Skeletal muscle cell (primary cell): ENCODE results near the gene RNH1.

Source experiments
- DNase-seq: peaks from one replicate; pipeline ENCODE4 v3.0.0-alpha.2; 2010; ENCODE audit warnings: low read depth
- H3K4me3 ChIP-seq: 2 replicates; pipeline ENCODE4 v1.5.1; 2011; ENCODE audit warnings: low read depth, mild to moderate bottlenecking, control low read depth, low read length, moderate library complexity

Gene RNH1

GRCh38 chr11:465896-466530 is 41.0 kb downstream of the RNH1 start:
- DNase-seq = no peak
- H3K4me3 ChIP-seq = no peak overlapping the region

GRCh38 chr11:464316-464715 is 42.7 kb downstream of the RNH1 start:
- DNase-seq = no peak

GRCh38 chr11:462107-462890 is 44.7 kb downstream of the RNH1 start:
- DNase-seq = no peak
- no peak overlapping the region for H3K4me3 ChIP-seq

More at GRCh38 chr11:464316-464715, 42.7 kb downstream of the RNH1 start:
- no peak overlapping the region for H3K4me3 ChIP-seq

- DNase-seq = no peak
- H3K4me3 ChIP-seq = no peak overlapping the region
These were observed 45.4 kb downstream of the RNH1 start for GRCh38 chr11:461626-462025.

GRCh38 chr11:460331-461199 is 46.5 kb downstream of the RNH1 start:
- H3K4me3 ChIP-seq = no peak overlapping the region
- DNase-seq = no peak

DNA sequence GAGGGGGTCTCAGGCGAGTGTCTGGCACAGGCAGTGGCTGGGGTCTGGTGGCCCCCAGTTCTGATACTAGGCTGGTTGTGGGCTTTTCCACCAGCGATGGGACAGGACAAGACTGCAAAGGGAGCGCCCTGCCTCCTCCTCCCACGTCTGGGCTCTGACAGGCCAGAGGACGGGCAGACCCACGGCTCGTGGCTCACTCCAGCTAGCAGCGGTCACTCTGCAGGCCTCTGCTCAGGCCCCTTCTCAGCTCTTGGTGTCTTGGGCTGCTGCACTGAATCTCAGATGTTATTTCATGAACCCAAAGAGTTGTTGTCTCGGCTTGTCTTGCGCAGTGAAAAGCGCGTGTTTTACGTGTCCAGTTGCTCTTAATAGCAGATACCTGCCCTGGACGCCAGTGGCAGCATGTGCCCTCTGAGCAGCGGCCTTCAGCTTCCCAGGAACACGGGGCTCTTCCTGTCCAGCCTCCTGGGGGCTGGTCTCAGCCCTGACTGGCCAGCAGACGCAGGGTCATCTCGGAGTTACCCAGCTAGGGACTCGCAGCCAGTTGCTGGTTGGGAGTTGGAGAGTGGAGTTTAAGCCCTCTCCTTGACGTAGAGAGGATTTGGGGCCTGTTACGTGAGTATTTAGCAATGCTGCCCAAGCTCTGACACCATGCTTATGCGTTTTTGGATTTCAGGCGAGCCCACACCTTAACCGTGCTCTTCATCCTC is 47.4 kb downstream of the RNH1 start:
- no peak overlapping the region for H3K4me3 ChIP-seq
- DNase-seq = no peak

GRCh38 chr11:457111-457760 is 49.8 kb downstream of the RNH1 start:
- H3K4me3 ChIP-seq = no peak overlapping the region
- no peak for DNase-seq

DNA sequence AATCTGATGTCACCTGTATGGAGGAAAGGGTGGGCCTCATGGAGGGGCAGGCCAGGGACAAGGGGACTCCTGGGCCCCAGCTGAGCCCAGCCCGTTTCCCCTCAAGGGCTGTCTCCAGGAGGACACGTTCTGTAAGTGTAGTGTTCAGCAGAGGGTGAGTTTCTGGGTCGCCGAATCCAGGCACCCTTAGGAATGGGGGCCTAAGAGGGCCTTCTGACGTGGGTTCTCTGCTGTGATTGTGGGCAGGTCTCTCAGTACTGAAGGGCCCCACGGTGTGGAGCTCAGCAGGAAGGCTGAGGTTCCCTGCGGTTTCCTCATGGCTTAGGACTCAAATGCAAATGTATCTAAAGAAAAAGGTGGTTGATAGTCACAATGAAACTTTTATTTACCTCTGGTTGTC is 50.5 kb downstream of the RNH1 start:
- no peak overlapping the region for H3K4me3 ChIP-seq
- no peak for DNase-seq

DNA sequence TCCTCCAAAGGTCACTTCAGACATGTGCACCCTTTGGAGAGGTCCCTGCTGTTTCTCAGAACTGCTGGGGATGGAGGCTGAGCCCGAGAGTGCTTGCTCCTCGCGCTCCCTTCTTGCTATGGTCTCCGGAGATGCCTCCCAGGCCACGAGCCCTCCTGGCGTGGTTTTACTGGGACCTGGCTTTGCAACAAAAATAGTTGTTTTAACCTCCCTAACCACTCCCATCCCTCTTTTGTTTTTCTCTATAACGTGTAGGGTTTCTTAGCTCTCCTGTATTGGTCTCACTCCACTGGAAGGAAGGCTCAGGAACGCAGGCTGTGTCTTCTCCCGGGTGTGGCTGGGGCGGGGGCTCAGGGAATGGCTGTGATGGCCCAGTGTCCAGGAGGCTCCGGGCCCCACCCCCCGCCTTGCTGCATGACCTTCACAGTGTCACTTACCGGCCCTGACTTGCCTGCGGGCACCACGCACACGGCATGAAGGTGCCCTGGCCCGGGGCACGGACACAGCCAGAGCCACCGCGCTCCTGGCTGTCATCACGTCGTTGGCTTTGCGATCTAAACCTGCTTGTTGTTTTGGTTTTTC is 51.4 kb downstream of the RNH1 start:
- H3K4me3 ChIP-seq = no peak overlapping the region
- DNase-seq = no peak

DNA sequence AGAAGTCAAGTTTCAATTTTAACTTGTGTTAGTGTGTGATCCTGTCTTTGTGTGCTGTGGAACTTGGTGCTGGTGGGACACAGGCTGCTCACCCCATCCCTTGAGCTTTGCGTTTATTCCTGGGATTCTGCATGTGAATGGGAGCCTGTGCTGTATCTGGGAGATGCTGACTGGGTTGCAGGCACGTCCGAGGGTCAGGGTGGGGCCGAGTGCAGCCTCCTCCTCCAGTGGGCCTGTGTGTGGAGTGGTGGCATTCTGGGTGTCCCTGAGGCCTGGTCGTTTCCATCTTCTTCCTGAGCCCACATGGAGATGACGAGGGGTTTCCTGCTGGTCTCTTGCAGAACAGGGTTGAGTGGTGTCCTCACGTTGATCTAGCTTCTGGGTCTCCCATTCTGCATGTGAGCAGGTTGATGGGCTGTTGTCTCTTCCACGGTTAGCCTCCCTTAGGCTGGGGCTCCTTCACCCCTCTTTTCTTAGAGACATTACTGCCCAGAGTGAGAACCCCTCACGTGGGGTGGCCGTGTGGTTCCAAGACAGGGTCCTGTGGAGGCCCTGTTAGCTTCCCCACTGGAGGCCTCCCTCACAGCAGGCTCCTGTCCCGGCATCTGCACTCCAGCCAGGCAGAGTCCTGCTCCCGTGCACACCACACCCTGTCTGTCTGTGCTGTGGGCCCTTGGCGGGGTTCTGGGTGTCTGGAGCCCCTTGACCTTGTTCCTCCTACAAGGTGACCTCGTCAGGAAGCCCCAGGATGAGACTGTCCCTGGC is 52.1 kb downstream of the RNH1 start:
- no peak for DNase-seq
- H3K4me3 ChIP-seq = no peak overlapping the region

DNA sequence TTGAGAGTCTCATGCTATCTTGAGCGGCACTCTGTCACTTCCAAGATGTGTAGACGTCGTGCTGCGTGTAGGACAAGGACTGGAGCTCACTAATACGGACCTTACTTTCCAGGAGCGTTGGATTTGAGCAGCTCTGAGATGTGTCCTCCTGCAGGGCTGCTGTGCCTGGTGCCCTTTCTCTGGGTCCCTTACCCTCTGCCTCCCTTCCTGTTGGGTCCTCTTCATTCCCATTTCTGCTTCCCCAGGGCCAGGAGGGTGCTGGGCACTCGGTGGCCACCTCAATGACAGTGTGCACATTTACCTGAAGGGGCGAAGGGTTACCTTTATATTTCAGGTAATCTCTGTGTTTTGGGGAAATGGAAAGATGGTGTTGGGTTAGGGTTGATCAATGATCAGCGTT is 53.0 kb downstream of the RNH1 start:
- DNase-seq = no peak
- no peak overlapping the region for H3K4me3 ChIP-seq

DNA sequence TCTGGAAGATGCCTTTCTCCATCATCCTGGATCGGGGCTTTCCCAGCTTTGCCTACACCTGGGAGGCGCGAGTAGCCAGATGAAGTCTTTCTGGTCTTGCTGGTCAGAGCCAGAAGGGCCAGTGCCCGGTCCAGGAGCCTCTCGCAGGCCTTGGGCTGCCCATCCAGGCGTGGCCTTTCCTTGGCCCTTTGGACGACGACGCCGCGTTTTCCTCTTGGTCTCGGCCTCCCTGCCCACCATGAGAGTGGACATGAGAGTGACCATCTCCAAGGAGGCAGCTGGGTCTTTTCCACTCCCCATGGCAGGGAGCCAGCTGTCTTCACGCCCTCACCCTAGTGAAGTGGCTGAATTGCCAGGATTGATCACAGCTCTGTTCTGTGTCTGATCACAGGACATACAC is 53.5 kb downstream of the RNH1 start:
- no peak for DNase-seq

DNA sequence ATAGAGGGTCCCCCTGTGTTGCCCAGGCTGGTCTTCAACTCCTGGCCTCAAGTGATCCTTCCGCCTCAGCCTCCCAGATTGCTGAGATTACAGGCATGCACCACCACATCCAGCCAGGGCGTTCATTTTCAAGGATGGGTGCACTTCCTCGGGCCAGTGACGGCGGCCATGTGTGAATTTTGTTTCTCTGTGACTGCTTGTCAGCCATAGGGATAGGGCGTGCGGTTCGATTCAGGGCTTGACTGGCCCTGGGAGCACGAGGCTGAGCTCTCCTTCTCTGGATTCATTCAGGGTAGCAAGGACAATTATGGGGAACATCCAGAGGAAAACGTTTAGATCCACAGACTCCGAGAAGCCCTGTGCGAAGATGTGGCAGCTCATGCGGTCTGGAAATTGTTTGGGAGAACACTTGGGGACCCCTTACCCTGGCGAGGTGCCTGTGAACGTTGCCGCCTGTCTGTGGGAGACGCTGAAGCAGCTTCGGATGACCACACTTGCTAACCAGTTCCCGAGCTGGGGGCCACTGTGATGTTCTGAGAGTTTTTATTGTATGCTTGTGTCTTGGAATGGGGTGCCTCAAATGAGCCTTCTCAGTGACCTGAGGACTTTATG is 54.0 kb downstream of the RNH1 start:
- no peak for DNase-seq
- H3K4me3 ChIP-seq = no peak overlapping the region

More for the DNA sequence above, 53.5 kb downstream of the RNH1 start:
- no peak overlapping the region for H3K4me3 ChIP-seq

- no peak for DNase-seq
- no peak overlapping the region for H3K4me3 ChIP-seq
These were observed 54.8 kb downstream of the RNH1 start for GRCh38 chr11:452203-452744.

DNA sequence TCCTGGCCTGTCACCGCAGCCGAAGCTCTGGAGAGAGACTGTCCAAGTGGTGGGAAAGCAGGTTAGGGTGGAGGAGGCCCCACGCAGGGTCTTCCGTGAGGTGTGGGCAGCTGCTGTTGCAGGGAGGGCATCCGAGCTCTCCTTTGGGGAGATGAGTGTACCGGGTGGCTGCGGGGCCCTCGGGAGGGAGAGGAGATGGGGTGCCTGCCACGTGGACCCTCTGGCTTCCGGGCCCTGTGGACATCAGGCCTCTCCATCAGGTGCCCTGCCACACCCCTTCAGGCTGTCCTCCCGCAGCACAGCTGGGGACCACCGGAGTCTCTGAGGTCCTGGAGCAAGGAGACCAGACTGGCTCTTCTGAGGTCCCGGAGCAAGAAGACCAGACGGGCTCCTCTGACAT is 55.3 kb downstream of the RNH1 start:
- peak overlapping the region; percentile 91 for H3K4me3 ChIP-seq
- no peak for DNase-seq

GRCh38 chr11:450809-451451 is 56.1 kb downstream of the RNH1 start:
- H3K4me3 ChIP-seq = peak overlapping the region; percentile 91
- DNase-seq = no peak
